Epidermal melanocyte (primary cell): ENCODE results near the gene SYVN1.
"Not testable (repeated sequence)": the region's sequence is repeated elsewhere in the genome, so short reads cannot be mapped to it uniquely, and the experiment has no call there.

Experiments used
- DNase-seq: peaks from one replicate; pipeline ENCODE4 v3.0.0; 2011; ENCODE audit warnings: low spot score; ENCODE audit not compliant: insufficient read length

The SYVN1 gene

DNA sequence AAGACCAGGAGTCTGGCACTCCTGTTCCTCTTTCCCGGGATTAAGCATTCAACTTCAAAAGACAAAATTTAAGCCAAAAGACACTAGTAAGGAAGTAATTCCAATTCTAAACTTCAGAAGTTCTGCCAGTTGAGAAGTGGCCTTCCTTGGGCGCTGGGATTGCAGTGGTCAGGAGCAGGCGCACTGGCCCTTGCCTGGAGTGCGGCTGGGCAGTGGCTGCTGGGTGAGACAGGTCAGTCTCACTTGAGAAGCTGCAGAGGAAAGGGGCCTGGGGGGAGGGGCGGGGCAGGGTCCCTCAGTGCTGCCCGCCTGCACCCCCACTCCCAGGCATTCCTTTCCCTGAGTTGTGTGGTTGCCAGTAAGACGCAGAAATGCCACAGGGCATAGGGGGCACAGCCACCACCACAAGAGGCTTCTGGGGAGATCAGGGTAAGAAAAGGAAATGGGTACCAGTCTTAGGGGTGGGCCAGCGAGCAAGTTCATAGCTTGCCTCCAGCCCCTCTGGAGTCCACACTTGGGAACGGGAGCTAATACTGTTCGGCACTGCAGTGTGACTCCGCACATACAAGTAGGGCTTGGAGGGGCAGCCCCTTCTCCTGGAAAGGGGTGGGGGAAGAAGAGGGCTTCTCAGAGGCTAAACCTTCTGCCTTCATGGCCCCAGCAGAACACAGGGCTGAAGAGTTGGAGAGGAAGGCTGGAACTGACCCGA lies 6.7 kb downstream of the SYVN1 start:
- no peak for DNase-seq

DNA sequence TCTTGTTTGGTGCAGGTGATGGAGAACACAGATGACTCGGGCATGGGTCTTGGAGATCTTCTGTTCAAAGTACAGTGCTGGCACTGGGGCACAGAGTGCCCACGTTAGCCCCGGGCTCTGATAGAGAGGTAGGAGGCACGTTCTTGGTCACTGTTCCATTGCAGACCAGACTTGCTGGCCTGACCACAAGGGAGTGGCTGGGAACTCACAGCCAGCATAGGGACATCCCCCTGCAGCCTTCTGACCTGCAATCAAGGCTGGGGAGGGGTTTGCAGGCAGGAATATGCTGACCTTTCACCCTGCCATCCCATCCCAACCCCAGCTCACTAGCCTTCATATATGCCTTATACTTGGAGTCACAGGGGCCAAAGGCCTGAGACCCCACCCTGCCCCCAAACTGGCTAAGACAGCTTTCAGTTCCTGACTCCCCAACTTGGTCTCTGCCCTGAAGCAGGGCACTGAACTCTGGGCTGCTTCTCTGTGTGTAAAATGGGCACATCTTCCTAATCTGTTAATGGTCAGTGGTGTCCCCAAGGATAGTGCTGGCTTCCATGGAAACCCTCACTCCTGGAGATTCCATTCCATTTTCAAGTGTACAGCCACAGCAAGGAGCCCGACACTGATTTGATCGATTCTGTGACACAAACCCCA lies 7.6 kb downstream of the SYVN1 start:
- DNase-seq: no peak

DNA sequence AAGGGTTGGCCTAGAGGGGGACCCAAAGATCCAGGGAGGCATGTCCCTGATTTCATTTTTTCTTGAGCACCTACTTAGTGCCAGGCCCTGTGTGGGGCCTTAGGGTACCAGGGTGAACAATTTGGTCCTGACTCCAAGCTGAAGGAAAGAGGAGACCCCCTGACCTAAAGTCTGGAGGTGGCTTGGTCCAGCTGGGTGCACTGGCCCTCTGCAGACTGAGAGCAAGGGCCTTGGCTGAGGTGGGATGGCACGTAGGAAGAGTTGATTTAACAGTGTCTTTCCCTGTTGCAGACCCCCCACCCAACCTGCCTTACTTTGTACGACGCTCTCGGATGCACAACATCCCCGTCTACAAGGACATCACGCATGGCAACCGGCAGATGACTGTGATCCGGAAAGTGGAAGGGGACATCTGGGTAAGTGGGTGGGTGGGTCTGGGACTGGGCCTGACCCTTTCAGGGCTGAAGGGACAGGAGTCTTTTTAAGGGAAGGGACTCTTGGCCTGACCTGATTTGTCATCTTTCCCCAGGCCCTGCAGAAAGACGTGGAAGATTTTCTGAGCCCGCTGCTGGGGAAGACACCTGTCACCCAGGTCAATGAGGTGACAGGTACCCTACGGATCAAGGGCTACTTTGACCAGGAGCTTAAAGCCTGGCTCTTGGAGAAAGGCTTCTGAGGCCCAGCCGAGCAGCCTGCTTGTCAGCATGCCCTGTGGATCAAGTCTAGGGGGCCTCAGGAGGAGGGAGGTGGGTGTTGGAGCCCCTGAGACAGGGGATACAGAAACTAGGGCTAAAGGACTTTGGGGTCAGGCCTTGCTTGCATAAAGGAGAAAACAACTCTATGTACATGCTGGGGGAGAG lies 8.9 kb downstream of the SYVN1 start:
- no peak for DNase-seq

DNA sequence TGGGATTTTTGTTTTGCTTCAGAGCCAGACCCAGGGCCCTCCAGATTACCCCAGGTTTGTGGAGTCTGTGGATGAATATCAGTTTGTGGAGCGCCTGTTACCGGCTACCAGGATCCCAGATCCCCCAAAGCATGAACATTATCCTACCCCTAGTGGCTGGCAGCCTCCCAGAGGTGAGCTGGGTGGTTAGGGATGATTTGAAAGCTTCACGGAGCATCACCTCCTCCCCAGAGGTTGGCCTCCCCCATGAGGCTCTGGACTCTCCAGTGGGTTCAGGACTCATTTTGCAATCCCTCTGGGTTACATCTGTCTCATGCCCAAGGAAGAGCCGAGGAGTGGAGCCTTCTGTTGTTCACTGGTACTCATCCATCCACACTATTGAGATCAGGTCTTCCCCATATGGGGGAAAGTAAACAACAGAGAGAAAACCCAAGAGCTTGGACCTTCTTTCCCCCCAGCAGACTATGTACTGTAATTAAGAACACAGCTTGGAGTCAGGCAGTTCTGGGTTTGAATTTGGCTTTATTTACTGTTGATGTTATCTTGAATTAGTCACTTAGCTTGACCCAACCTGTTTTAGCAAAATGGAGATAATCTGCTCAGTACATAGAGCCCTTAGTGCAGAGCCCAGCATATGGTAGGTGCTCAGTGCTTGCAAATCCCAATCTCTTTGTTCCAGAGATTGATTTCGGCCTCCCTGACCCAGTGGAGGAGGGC lies 9.7 kb downstream of the SYVN1 start:
- no peak for DNase-seq

DNA sequence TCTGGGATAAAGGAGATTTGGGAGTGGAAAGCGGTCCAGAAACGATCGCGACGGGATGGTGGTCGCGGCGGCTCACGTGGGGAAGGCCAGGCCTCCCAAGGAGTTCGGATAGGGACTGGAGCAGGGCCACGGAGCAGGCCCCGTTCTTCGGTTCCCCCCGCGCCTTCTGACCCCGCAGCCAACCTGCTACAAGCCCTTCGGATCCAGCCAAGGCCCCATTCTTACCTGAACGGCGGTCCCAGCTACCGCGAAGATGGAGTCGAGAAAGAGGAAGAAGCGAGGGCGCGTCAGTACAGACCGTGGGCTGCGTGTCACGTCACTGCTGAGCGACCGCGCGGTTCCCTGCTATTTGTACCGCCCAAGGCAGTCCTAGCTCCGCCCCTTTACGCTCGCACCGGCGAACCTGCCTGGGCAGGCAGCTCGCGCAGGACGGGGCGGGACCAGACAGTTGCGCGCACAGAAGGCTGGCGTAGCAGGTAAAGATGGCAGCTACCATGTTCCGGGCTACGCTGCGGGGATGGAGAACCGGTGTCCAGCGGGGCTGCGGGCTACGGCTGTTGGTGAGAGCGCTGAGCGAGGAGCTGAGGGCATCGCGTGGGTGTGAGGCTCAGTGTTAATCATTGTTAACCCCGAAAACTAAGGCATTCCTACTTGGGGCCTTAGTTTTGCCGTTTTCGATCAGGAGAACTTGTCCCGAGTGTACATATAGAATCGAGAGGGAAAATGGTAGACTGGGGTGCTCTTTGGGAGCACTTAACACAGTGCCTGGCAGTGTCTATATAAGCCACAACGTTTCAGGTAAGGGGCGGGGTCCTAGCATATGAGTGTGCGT lies 12.2 kb downstream of the SYVN1 start, which contains the start of the genes FAU and MRPL49:
TSS of gene FAU (minus strand) at position 270 of the 832 bp plus-strand sequence. CDS start 321 bp downstream, outside the sequence.
TSS of gene MRPL49 (plus strand) at position 457 of the 832 bp plus-strand sequence. CDS start at position 483, 26 bp downstream.
- peak; percentile 93 for DNase-seq

DNA sequence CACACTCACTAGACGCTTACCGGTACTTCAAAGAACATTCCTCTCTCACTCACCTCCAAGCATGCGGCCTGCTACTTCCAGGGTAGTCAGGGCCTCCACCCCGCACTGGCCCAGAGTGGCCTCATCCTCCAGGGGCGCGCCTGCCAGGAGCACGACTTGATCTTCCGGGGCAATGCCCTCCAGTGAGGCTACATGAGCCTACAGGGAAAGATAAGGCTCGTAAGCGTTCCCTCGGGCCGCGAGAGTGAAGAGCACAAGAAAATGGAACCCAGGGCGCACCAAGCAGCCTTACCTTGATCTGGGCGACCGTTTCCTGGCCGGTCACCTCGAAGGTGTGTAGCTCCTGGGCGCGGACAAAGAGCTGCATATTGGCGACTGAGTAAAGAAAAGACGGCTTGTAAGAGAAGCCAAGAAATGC lies 12.9 kb downstream of the SYVN1 start:
- DNase-seq: no peak

DNA sequence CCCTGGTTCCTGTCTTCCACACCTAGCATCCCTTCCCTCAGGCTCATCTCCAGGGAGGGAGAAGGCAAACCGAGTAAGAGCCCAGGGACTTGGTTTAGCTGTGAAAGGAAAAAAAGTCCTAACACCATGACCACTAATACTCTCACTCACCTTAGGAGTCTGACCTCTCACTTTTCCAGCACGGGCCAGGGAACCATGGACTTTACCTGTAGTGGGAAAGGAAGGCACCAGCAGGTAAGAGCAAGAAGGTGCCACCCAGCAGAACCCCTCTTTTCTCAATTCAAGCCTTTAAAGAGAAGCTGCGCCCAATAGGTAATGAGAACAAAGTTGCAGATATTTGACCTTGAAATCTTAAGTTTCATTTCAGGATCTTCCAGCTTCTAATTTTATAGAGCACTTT lies 13.5 kb downstream of the SYVN1 start:
- DNase-seq: no peak

DNA sequence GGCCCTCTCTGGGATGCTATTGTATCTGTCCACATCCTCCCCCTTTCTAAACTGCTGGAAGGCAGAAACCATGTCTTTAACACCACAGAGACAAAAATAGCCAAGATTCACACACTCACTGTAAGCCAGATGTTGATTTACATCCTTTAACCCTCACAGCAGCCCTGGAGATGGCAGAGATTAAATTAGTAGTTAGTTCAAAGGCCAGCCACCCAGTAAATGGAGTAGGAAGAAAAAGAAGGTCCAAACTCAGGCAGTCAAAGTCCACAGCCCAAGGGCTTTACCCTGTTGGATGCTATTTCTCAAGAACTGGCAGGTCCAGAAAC lies 14.7 kb downstream of the SYVN1 start:
- DNase-seq: no peak

DNA sequence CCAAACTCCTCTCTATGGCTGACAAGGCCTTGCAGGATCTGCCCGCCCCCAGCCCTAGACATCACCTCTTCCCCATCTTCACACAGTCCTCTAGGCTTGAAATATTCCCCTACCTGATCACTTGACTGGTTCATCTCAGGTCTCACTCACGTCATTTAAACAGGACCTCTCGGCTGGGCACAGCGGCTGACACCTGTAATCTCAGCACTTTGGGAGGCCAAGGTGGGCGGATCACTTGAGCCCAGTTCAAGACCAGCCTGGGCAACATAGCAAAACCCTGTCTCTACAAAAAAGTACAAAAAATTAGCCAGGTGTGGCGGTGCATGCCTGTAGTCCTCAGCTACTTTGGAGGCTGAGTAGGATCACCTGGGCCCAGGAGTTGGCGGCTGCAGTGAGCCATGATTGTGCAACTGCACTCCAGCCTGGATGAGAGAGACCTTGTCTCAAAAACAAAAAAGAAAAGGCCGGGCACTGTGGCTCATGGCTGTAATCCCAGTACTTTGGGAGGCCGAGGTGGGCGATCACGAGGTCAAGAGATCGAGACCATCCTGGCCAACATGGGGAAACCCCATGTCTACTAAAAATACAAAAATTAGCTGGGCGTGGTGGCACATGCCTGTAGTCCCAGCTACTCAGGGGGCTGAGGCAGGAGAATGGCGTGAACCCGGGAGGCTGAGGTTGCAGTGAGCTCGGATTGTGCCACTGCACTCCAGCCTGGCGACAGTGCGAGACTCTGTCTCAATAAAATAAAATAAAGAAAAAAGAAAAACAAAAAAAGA lies 15.2 kb downstream of the SYVN1 start:
- not testable (repeated sequence) for DNase-seq

DNA sequence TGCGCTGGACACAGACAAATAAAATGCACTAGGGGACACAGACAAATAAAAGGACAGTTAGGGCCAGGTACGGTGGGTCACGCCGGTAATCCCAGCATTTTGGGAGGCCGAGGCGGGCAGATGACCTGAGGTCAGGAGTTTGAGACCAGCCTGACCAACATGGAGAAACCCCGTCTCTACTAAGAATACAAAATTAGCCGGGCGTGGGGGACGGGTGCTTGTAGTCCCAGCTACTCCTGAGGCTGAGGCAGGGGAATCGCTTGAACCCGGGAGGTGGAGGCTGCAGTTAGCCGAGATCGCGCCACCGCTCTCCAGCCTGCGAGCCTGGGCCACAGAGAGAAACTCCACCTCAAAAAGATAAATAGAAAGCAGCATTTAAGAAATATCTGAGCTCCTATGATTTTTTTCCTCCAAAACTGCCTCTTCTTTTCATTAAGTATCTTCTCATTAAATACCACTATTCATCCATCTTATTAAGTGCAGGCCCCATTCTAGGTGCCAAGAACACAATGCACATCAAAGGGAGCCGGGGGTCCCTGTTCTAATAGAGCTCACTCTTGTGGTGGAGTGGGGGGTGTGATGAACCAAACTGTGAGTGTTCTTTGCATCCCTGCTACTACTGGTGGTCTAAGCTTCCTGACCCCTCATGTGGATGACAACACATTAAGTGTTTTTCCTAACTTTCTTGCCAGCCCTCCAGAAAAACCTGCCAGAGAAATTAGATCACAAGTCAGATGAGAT lies 16.1 kb downstream of the SYVN1 start:
- DNase-seq: no peak

DNA sequence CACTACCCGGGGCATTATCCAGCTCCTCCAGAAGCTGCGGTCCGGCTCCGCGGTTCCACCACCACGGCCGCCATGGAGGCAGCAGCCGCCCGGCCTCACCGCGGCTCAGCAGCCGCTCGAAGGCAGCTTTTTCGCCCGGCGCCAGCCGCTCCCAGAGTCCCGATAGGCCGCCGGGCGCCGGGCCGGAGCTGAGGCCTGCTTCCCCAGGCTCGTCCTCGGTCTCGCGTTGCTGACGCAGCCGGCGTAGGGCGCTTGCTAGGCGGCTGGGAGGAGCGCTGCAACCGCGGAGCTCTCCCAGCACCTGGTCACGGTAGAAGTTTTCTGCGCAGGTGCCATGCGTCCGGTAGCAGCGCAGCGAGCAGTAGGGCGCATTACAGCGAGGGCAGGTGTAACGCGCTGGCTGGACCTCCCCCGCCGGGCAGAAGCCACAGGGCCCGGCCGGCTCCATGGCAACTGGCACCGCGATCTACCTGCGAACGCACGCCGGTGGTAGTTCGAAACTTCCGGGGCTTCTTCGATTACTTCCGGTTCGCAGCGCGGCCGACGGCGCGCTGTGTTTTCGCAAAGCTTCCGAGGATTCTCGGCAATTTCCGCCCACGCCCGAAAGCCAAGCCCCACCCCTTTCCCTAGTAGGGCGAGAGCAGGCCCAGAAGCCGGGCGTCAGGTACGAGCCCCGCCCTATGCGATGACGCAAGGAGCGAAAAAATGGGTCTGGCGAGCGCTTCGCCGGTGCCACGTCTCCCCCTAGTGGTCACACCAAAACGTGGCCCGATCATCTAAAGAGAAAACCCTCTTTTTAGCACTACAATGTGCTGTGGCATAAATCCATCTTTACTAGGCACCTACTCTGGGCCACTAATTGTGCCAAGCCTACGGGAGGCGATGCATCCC lies 16.9 kb downstream of the SYVN1 start, which contains the start of gene ZNHIT2:
TSS of gene ZNHIT2 (minus strand) at position 496 of the 891 bp plus-strand sequence. CDS start at position 448, 48 bp downstream.
- DNase-seq: peak; percentile 93

DNA sequence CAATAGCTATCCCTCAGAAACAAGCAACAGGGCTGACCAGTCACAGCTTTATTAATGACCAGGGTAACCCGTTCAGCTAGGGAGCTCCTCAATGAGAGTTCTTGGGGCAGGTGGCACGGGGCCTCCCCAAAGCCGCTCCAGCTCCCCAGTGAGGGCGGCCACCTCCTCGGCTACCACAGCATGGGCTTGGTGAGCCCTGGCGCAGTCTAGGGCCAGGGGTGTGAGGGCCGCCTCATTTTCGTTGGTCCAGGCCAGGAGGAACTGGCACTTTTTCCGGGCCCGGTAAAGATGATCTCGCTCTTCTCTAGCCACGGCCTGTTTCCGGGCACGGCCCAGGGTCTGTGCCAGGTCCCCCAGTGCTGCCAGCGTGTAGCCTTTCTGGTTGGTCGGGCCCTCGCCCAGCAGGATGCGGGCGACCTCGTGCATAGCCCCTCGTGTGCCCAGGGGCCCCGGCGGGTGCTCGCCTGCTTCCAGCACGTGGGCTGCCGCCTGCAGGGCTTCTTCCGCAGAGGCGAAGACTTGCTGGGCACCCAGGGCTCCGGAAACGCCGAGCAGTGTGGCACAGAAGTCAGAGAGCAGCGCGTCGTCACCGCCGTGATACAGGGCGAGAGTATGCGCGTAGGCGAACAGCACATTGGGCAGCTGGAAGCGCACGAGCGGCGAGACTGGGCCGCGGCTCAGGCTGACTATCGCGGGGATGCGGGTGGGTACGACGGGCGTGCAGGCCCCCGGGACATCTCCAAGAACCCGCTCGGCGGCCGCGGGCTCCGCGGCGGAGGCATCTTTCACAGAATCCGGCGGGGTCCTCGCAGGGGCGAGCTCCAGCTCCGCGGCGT lies 17.7 kb downstream of the SYVN1 start:
- no peak for DNase-seq

DNA sequence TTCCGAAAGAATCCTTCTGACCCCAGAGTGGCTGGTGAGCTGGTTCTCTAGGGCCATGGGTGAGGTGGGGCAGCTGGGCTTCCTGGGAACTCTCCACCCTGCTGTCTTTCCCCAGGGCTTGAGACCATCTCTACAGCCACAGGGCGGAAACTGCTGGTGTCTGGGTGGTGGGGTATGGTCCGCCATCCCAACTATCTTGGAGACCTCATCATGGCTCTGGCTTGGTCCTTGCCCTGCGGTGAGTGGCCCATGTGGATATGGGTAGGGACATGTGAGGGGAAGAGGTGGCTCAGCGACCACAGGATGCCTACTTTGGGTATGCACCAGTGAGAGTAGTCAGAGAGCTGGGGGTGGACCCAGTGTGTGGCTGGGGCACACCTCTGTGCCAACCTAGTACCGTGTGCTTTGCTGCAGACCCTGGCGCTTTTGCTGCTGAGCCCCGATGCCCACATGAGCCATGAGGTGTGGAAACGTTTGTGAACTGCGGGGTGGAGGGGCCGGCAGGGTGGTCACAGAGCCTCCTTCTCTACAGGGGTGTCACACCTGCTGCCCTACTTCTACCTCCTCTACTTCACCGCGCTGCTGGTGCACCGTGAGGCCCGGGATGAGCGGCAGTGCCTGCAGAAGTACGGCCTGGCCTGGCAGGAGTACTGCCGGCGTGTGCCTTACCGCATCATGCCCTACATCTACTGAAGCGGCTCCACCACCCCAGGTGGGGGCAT lies 18.8 kb downstream of the SYVN1 start:
- DNase-seq: no peak

DNA sequence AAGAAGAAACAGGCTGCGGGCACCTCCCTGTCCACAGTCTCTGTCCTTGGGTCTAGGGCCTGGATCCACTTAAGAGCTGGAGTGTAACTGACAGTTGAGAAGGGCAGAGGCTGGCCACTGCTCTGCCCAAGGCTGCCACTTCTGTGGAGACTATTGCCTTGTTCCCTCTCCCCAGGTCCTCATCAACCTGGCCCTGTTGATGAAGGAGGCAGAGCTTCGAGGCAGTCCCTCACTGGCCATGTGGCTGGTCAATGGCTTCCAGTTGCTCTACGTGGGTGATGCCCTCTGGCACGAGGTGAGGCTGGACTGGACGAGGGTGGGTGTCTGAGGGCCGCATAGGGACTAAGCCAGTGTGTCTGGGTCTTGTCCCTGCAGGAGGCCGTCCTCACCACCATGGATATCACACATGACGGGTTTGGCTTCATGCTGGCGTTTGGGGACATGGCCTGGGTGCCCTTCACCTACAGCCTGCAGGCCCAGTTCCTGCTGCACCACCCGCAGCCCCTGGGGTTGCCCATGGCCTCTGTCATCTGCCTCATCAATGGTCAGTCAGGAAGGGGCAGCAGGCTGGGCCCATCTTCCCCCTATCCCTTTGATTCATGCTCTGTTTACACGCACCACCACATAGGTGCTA lies 19.7 kb downstream of the SYVN1 start:
- no peak for DNase-seq

DNA sequence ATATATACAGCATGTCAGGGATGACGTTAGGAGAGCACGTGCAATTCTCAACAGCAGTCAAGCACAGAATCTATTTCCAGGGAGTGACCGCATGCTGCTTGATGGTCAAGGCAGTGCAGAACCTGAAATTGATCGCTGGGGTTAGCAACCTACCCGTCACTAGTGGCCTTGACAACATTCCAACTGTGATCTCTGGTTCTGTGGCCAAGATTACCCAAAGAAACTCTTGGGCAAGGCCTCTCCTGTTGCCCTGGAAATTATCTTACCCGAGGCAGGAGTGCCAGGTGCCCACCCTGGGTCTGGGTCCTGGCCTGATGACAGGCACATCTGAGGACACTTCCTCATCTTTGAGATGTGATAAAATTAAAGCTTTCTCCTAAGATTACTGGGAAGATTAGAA lies 20.5 kb downstream of the SYVN1 start:
- DNase-seq: no peak

DNA sequence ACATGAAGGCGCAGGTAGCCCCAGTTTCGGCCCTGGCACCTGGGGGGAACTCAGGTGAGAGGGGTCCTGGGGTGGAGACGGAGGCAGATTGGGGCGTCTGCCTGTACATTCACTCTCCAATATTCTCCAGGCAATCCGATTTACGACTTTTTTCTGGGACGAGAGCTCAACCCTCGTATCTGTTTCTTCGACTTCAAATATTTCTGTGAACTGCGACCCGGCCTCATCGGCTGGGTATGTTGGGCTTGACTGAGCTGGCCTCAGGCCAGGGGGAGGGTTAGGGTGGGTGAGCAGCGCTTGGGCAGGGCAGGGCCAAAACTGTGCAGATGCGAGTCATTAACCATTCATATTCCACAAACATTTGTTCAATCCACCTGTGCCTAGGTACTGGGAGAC lies 21.0 kb downstream of the SYVN1 start:
- no peak for DNase-seq
